Vagina (tissue), 2 donors: ENCODE results near the gene SCNN1G. TPM values are rescaled to one million over a fixed set of nuclear protein-coding genes. Genes with fewer than 3 reads are reported as not detected.

Experiments used
- DNase-seq, 2 donors: peaks; one replicate each; pipeline ENCODE4 v3.0.0-alpha.2; 2017; ENCODE audit errors: extremely low spot score in 2 of 2
- H3K27ac ChIP-seq: fragments of 200-600 bp; sonication (generic); one replicate; pipeline ENCODE4 v1.5.1; 2019
- H3K27me3 ChIP-seq: fragments of 200-600 bp; sonication (generic); one replicate; pipeline ENCODE4 v1.5.1; 2019
- H3K36me3 ChIP-seq, 2 donors: fragments of 200-600 bp; sonication (generic); one replicate each; pipeline ENCODE4 v1.5.1; 2017 to 2019
- H3K4me1 ChIP-seq: fragments of 200-600 bp; sonication (generic); one replicate; pipeline ENCODE4 v1.5.1; 2019
- H3K4me3 ChIP-seq, 2 donors: fragments of 200-600 bp; sonication (generic); 1 replicate in 1 of 2; 2 replicates in 1 of 2; pipeline ENCODE4 v1.5.1; 2016 to 2019
- H3K9me3 ChIP-seq: fragments of 200-600 bp; sonication (generic); one replicate; pipeline ENCODE4 v1.5.1; 2019
- POLR2A ChIP-seq, 2 donors: fragments of 450-650 bp; IDR thresholded peaks; one replicate each; pipeline ENCODE4 v1.6.1; 2017; ENCODE audit warnings: antibody characterized with exemption in 2 of 2, mild to moderate bottlenecking in 2 of 2, moderate library complexity in 2 of 2
- POLR2AphosphoS5 ChIP-seq, 2 donors: sonication (generic); formaldehyde crosslinking; IDR thresholded peaks; one replicate each; pipeline ENCODE4 v1.9.0; 2017; ENCODE audit warnings: antibody characterized with exemption in 2 of 2, mild to moderate bottlenecking in 2 of 2, low read depth in 1 of 2; ENCODE audit not compliant: insufficient read depth in 1 of 2
- intact Hi-C: fragments of 100-400 bp; cut with DNase I; formaldehyde crosslinking; loops from one replicate; pipeline ENCODE4 v1.15.1; 2023
- total RNA-seq: library from RNA; depleted of rRNA; stranded (reverse); fragments of >200 nt; gene quantifications from one replicate; pipeline ENCODE4 v1.2.3, GENCODE V29; 2016
- TF ChIP-seq, protein P1 (sequence below), 3 experiments: fragments of 450-650 bp in 2 of 3; fragments of 200-600 bp in 1 of 3; sonication (generic) in 1 of 3; IDR thresholded peaks; one replicate each; pipeline ENCODE4 v1.5.1; 2017 to 2019; ENCODE audit warnings: antibody characterized with exemption in 3 of 3, mild to moderate bottlenecking in 2 of 3, moderate library complexity in 2 of 3

SCNN1G gene
- total RNA-seq, 1 donor from 2014 or later, result 26.5 TPM

DNA sequence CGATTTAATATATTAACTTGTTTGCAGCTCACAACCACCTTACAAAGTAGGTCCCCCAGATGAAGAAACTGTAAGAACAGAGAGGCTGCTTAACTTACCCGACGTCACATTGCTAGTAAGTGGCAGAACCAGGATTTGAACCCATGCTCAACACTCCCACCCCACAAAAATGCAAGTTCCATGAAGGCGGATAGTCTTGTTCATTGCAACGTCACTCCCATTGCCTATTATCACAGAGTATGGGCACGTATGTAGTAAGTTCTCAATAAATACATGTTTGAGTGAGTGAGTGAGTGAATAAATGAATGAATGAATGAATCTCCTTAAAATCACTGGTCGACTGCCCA lies 34.4 kb upstream of the SCNN1G start:
- DNase-seq, result no peak
- peak overlapping the region; percentile 90 for H3K27ac ChIP-seq
- H3K4me3 ChIP-seq, result peak overlapping the region; percentile 69 to 85
- H3K36me3 ChIP-seq, result no peaks in the 10 kb centered on the region
- peaks cover 63% of the 10 kb centered on the region for H3K4me1 ChIP-seq
- TF ChIP-seq, protein P1, sequence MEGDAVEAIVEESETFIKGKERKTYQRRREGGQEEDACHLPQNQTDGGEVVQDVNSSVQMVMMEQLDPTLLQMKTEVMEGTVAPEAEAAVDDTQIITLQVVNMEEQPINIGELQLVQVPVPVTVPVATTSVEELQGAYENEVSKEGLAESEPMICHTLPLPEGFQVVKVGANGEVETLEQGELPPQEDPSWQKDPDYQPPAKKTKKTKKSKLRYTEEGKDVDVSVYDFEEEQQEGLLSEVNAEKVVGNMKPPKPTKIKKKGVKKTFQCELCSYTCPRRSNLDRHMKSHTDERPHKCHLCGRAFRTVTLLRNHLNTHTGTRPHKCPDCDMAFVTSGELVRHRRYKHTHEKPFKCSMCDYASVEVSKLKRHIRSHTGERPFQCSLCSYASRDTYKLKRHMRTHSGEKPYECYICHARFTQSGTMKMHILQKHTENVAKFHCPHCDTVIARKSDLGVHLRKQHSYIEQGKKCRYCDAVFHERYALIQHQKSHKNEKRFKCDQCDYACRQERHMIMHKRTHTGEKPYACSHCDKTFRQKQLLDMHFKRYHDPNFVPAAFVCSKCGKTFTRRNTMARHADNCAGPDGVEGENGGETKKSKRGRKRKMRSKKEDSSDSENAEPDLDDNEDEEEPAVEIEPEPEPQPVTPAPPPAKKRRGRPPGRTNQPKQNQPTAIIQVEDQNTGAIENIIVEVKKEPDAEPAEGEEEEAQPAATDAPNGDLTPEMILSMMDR (IDR thresholded peaks at IDR 0.05), result no peak
- TF ChIP-seq POLR2A (IDR thresholded peaks at IDR 0.05), result no peak
- TF ChIP-seq POLR2AphosphoS5 (IDR thresholded peaks at IDR 0.05; ENCODE audit: insufficient read depth in 1 of 2, low read depth in 1 of 2), result no peak
- no peaks in the 10 kb centered on the region for H3K27me3 ChIP-seq
- no peaks in the 10 kb centered on the region for H3K9me3 ChIP-seq
- intact Hi-C loops, result no loop called here

DNA sequence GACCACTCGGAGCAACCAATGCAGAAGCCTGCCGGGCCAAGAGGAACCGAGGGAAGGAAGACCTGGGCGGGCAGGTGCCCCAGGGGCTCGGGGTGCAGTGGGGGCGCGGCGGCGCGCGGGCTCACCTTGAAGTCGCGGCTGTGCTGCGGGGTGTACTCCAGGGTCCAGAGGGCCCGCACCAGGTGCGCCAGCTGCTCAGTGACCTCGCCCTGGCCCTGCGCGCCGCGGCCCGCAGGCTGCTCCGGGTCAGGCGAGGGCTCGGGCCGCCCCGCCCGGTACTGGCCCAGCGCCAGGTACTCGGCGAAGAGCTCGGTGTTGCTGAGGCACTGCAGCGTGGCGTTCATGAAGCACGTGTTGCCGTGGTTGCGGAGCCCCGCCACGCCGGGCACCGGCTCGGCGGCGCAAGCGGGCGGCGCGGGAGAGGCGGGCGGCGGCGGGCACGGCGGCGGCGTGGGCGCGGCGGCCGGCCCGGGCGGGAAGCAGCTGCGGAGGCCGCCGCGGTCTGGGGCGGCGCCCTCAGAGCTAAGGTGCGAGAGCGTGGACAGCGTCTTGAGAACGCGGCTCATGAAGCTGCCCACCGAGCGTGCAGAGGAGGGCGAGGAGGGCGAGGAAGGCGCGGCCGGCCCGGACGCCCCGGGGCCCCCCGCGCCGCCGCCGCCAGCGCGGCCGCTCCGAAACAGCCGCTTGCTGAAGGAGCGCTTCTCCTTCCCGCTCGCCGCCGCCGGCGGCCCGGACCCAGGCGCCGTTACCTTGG lies 33.9 kb upstream of the SCNN1G start:
- peak overlapping the region; percentile 90 for H3K27ac ChIP-seq
- DNase-seq, result no peak
- TF ChIP-seq POLR2A (IDR thresholded peaks at IDR 0.05) (no peak), POLR2AphosphoS5 (IDR thresholded peaks at IDR 0.05; ENCODE audit: insufficient read depth in 1 of 2, low read depth in 1 of 2) (peak in 1 of 2 donors; percentile 53)
- TF ChIP-seq, protein P1 (IDR thresholded peaks at IDR 0.05), result no peak
- H3K9me3 ChIP-seq, result no peaks in the 10 kb centered on the region
- peaks cover 58% of the 10 kb centered on the region for H3K4me1 ChIP-seq
- intact Hi-C loops, result no loop called here
- peak overlapping the region; percentile 69 to 85 for H3K4me3 ChIP-seq
- no peaks in the 10 kb centered on the region for H3K27me3 ChIP-seq
- no peaks in the 10 kb centered on the region for H3K36me3 ChIP-seq

DNA sequence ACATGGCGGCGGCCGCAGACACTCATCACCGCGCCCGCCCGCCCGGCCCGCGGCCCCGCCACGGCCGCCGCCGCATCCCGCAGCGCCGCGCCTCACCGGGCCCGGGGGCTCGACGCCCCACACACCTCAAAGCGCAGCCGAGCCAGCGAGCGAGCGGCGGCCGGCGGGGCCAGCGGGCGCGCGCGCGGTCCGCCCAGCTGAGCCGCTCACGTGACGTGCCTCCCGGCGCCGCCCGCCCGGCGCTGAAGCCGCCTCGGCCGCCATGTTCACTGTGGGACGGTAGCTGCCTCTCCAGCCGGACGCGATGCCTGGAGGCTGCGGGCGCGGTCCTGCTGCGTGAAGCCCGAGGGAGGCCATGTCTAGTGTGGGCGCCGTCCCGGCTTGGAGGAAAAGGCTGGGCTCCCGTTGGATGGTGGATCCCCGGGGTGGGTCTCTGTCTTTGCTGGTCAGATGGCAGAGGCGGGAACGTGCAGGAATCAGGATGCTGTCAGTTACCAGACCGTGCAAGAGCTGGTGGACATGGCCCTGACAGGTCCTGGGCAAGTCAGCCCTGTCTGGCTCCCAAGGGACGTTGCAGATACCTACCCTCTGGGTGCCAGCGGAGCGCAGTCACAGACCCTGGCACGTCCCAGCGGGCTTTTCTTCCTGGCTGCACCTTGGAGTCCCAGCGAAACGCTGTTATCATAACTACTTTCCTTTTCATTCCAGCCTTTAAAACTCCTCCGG lies 33.1 kb upstream of the SCNN1G start, which contains the start of gene USP31:
Gene USP31, minus strand, starts transcription at position 186 of the 726 bp plus-strand sequence. Its CDS starts 182 bp downstream, at position 4.
- Histone ChIP-seq H3K4me1 (peaks cover 50% of the 10 kb centered on the region), H3K4me3 (peak within 1 kb of the TSS; percentile 69 to 85), H3K36me3 (no peaks in the 10 kb centered on the region), H3K27me3 (no peaks in the 10 kb centered on the region), H3K27ac (peak within 1 kb of the TSS; percentile 90), H3K9me3 (no peaks in the 10 kb centered on the region)
- intact Hi-C loops, result no loop called here
- peak in 1 of 2 donors; percentile 97 for DNase-seq
- TF ChIP-seq, protein P1 (IDR thresholded peaks at IDR 0.05), result no peak
- TF ChIP-seq POLR2A (IDR thresholded peaks at IDR 0.05) (peak in 1 of 2 donors; percentile 45), POLR2AphosphoS5 (IDR thresholded peaks at IDR 0.05; ENCODE audit: insufficient read depth in 1 of 2, low read depth in 1 of 2) (peak; percentile 17 to 70)

DNA sequence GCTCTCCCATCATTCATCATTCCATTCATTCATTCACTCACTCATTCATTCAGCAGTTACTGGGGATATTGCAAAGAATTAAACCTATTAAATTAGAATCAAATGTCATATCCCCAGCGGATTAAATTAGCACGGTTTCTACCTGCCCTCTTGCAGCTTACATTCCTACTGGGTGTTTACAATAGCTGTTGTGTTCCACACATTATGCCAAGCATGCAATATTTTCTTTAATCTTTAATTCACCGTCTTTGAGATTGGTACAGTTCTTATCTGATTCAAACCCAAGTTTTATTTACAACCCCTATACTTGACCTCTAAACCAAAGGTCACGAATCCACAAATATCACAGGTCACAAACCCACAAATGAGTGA lies 32.6 kb upstream of the SCNN1G start:
- Histone ChIP-seq H3K9me3 (no peaks in the 10 kb centered on the region), H3K27ac (peak overlapping the region; percentile 35), H3K4me1 (peaks cover 45% of the 10 kb centered on the region), H3K27me3 (no peaks in the 10 kb centered on the region), H3K36me3 (no peaks in the 10 kb centered on the region), H3K4me3 (peak overlapping the region; percentile 44 to 58)
- intact Hi-C loops, result no loop called here
- TF ChIP-seq, protein P1 (IDR thresholded peaks at IDR 0.05), result no peak
- no peak for TF ChIP-seq POLR2A (IDR thresholded peaks at IDR 0.05)
- TF ChIP-seq POLR2AphosphoS5 (IDR thresholded peaks at IDR 0.05; ENCODE audit: insufficient read depth in 1 of 2, low read depth in 1 of 2), result no peak
- no peak for DNase-seq
